GM19023 (cell line): Measurements from ENCODE around the gene CELF2.

ENCODE experiments used
- ATAC-seq: cut with Tn5 transposase; IDR thresholded peaks from one replicate; pipeline ENCODE4 v1.9.1; 2021; ENCODE audit warnings: mild to moderate bottlenecking, moderate library complexity; ENCODE audit not compliant: unreplicated experiment

Gene CELF2

GRCh38 chr10:11242443-11243387, 225.0 kb downstream of the CELF2 start:
- peak; percentile 54 for ATAC-seq

- ATAC-seq = no peak
These were observed 226.0 kb downstream of the CELF2 start for GRCh38 chr10:11243425-11244222.

GRCh38 chr10:11245095-11245479, 227.4 kb downstream of the CELF2 start:
- no peak for ATAC-seq

GRCh38 chr10:11245510-11245909, 227.8 kb downstream of the CELF2 start:
- peak; percentile 37 for ATAC-seq

- ATAC-seq = no peak
These were observed 228.4 kb downstream of the CELF2 start for GRCh38 chr10:11245981-11246590.

GRCh38 chr10:11246752-11247467, 229.2 kb downstream of the CELF2 start:
- ATAC-seq = peak; percentile 28

GRCh38 chr10:11249152-11249807, 231.6 kb downstream of the CELF2 start:
- ATAC-seq = no peak

GRCh38 chr10:11249808-11250195, 232.1 kb downstream of the CELF2 start:
- no peak for ATAC-seq

GRCh38 chr10:11250304-11250703, 232.6 kb downstream of the CELF2 start:
- no peak for ATAC-seq

GRCh38 chr10:11252887-11253286, 235.2 kb downstream of the CELF2 start:
- no peak for ATAC-seq

GRCh38 chr10:11253385-11254002, 235.8 kb downstream of the CELF2 start:
- no peak for ATAC-seq

- no peak for ATAC-seq
These were observed 237.5 kb downstream of the CELF2 start for GRCh38 chr10:11255156-11255555.

- peak; percentile 53 for ATAC-seq
These were observed 238.2 kb downstream of the CELF2 start for GRCh38 chr10:11255796-11256444.

GRCh38 chr10:11256896-11257295, 239.2 kb downstream of the CELF2 start:
- no peak for ATAC-seq

- no peak for ATAC-seq
These were observed 239.9 kb downstream of the CELF2 start for GRCh38 chr10:11257440-11258090.

GRCh38 chr10:11260170-11260569, 242.5 kb downstream of the CELF2 start:
- ATAC-seq = no peak

GRCh38 chr10:11261143-11261542, 243.5 kb downstream of the CELF2 start:
- no peak for ATAC-seq

GRCh38 chr10:11261687-11262493, 244.2 kb downstream of the CELF2 start:
- no peak for ATAC-seq
